Endothelial cell of umbilical vein (primary cell): ENCODE measurements around the gene SMG5. TPM values are rescaled to one million over a fixed set of nuclear protein-coding genes. Genes with fewer than 3 reads are reported as not detected.

Source experiments
- BruUV-seq: library from RNA; stranded (reverse); fragments of 400-500 nt; replicated peaks from 2 replicates; lab custom pipeline; 2021; lab: Mats Ljungman, UMichigan
- CTCF ChIA-PET: fragments of 300-600, 350-600 bp; sonication (Branson Sonifier 250); formaldehyde crosslinking; loops from one replicate; lab custom pipeline; 2021; ENCODE audit warnings: antibody characterized with exemption, inconsistent platforms; lab: Charles Lee
- POLR2A ChIA-PET: fragments of 300-600, 350-600 bp; sonication (Branson Sonifier 250); formaldehyde crosslinking; loops from one replicate; lab custom pipeline; 2021; ENCODE audit warnings: antibody characterized with exemption, inconsistent platforms; lab: Charles Lee
- DNase-seq: peaks from one replicate; pipeline ENCODE4 v3.0.0-alpha.2; 2011; ENCODE audit warnings: low read depth, low spot score
- FAIRE-seq: peaks from 2 replicates; lab custom pipeline; 2011; peaks lifted over from hg19 to GRCh38; lab: Jason Lieb, UNC
- H2AFZ ChIP-seq: 2 replicates; pipeline ENCODE4 v1.6.0; 2012; ENCODE audit warnings: low read depth, low read length, control low read depth, inconsistent platforms
- H3K27ac ChIP-seq: 2 replicates; pipeline ENCODE4 v1.5.1; 2011; ENCODE audit warnings: low read depth, mild to moderate bottlenecking, control low read depth, low read length, moderate library complexity; ENCODE audit not compliant: insufficient read depth
- H3K27me3 ChIP-seq, 2 experiments: 2 replicates each; pipeline versions ENCODE4 v1.6.0 to v1.6.1; 2011; ENCODE audit warnings: low read length in 2 of 2, mixed read lengths in 1 of 2; ENCODE audit not compliant: control insufficient read depth in 2 of 2, insufficient read depth in 2 of 2
- H3K36me3 ChIP-seq, 2 experiments: 2 replicates in 1 of 2; 3 replicates in 1 of 2; pipeline ENCODE4 v1.5.1; 2011; ENCODE audit warnings: low read length in 2 of 2, mild to moderate bottlenecking in 1 of 2, moderate library complexity in 1 of 2; ENCODE audit not compliant: control insufficient read depth in 2 of 2, insufficient read depth in 2 of 2; ENCODE audit errors: extremely low read depth in 1 of 2
- H3K4me1 ChIP-seq: 3 replicates; pipeline ENCODE4 v1.5.1; 2011; ENCODE audit warnings: mild to moderate bottlenecking, low read length; ENCODE audit not compliant: control insufficient read depth, insufficient read depth; ENCODE audit errors: extremely low read depth
- H3K4me2 ChIP-seq: 2 replicates; pipeline ENCODE4 v1.6.1; 2011; ENCODE audit warnings: low read length, control low read depth, mixed read lengths; ENCODE audit not compliant: insufficient read depth
- H3K4me3 ChIP-seq, 3 experiments: fragments of 200-600 bp in 1 of 3; sonication (generic), shearing (Covaris generic) in 1 of 3; replicated peaks in 1 of 3; 2 replicates each; pipeline ENCODE4 v1.5.1; 2011 to 2016; ENCODE audit warnings: control low read depth in 3 of 3, low read length in 3 of 3, mild to moderate bottlenecking in 2 of 3, inconsistent platforms in 1 of 3, low read depth in 1 of 3, moderate library complexity in 1 of 3; ENCODE audit not compliant: insufficient read depth in 1 of 3
- H3K79me2 ChIP-seq: 2 replicates; pipeline ENCODE4 v1.6.0; 2012; ENCODE audit warnings: low read length, inconsistent platforms; ENCODE audit not compliant: control insufficient read depth, insufficient read depth
- H3K9ac ChIP-seq: replicated peaks from 2 replicates; pipeline ENCODE3; 2011; ENCODE audit warnings: low read length, control low read depth; ENCODE audit not compliant: insufficient read depth; ENCODE audit errors: extremely low read depth
- H3K9me1 ChIP-seq: replicated peaks from 3 replicates; pipeline ENCODE4 v1.6.0; 2011; ENCODE audit warnings: mild to moderate bottlenecking, low read length; ENCODE audit not compliant: control insufficient read depth, insufficient read depth; ENCODE audit errors: extremely low read depth
- H3K9me3 ChIP-seq: replicated peaks from 2 replicates; pipeline ENCODE4 v1.5.1; 2012; ENCODE audit warnings: low read length, inconsistent platforms; ENCODE audit not compliant: control insufficient read depth, insufficient read depth
- H4K20me1 ChIP-seq: replicated peaks from 2 replicates; pipeline ENCODE3; 2011; ENCODE audit warnings: mild to moderate bottlenecking, low read length; ENCODE audit not compliant: control insufficient read depth, insufficient read depth; ENCODE audit errors: extremely low read depth
- EZH2 ChIP-seq: IDR thresholded peaks from 2 replicates; pipeline ENCODE4 v1.6.1; 2012; ENCODE audit warnings: borderline replicate concordance, low read depth, mild to moderate bottlenecking, moderate library complexity, low read length, inconsistent platforms; ENCODE audit not compliant: severe bottlenecking
- GATA2 ChIP-seq: IDR thresholded peaks from 2 replicates; pipeline ENCODE4 v1.7.0; 2011; ENCODE audit warnings: low read depth, mild to moderate bottlenecking, moderate library complexity, mixed read lengths, low read length; ENCODE audit not compliant: insufficient read length, insufficient read depth
- MYC ChIP-seq: IDR thresholded peaks from one replicate; pipeline ENCODE4 v1.6.1; 2011; ENCODE audit warnings: mild to moderate bottlenecking, low read depth, low read length
- POLR2A ChIP-seq: IDR thresholded peaks from 2 replicates; pipeline ENCODE4 v1.6.1; 2012; ENCODE audit warnings: low read depth, mild to moderate bottlenecking, control low read depth, low read length
- POLR2AphosphoS5 ChIP-seq: IDR thresholded peaks from 2 replicates; pipeline ENCODE4 v1.6.1; 2012; ENCODE audit warnings: low read depth, mild to moderate bottlenecking, control low read depth, low read length, moderate library complexity; ENCODE audit not compliant: insufficient read depth
- dilution Hi-C: fragments of 300-500 bp; cut with MboI; formaldehyde crosslinking; loops from one replicate; pipeline ENCODE4 v1.15.0; 2019; ENCODE audit warnings: low sequenced_read_pairs; ENCODE audit not compliant: extremely low pct_ligation_motif_present
- intact Hi-C: fragments of 100-400 bp; cut with micrococcal nuclease; formaldehyde crosslinking; loops from one replicate; pipeline ENCODE4 v1.10.0; 2022
- polyA plus RNA-seq, 4 experiments: library from polyadenylated mRNA; depleted of rRNA in 3 of 4; stranded (reverse) in 3 of 4; unstranded in 1 of 4; fragments of >200 nt; gene quantifications; 2 replicates each; pipeline versions ENCODE4 v1.2.1 to v1.2.3, GENCODE V29; 2011 to 2012; ENCODE audit warnings: missing spikeins in 1 of 4
- total RNA-seq: library from RNA; stranded (reverse); gene quantifications from 2 replicates; pipeline ENCODE4 v1.2.3, GENCODE V29; 2021
- TF ChIP-seq, protein P1 (sequence below), 2 donors: IDR thresholded peaks; 1 replicate in 1 of 2; 2 replicates in 1 of 2; pipeline ENCODE4 v1.5.1; 2011; ENCODE audit warnings: low read length in 2 of 2, mild to moderate bottlenecking in 2 of 2, moderate library complexity in 2 of 2, control low read depth in 1 of 2, inconsistent platforms in 1 of 2, low read depth in 1 of 2; ENCODE audit not compliant: insufficient read depth in 1 of 2; ENCODE audit errors: extremely low read depth in 1 of 2
- TF ChIP-seq, protein P2 (sequence below): IDR thresholded peaks from 2 replicates; pipeline ENCODE4 v1.6.1; 2011; ENCODE audit not compliant: insufficient read depth, insufficient read length

The SMG5 gene
- total and polyA plus RNA-seq, 2 donors (not counting 3 experiments of a cell fraction or from before 2014, with no cell fraction given): 37.4 to 82.6 TPM

DNA sequence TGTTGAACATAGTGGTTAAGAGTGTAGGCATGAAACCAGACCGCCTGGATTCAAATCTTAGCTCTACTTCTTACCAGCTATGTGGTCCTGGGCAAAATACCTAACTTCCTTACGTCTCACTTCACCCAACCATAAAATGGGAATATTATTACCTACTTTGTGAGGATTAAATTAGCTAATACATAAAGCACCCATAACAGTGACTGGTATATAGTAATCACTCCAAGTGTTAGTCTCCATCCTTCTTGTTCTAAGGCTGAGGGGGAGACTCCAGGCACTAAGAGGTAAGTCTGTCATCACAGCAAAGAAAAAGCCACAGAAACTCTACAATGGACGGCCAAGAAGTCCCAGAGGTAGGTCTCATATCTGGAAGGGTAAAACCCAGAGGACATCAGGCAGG is 2.8 kb downstream of the SMG5 start:
- Histone ChIP-seq H3K27me3 (no peaks in the 10 kb centered on the region), H3K4me2 (no peak overlapping the region), H3K27ac (no peak overlapping the region), H3K9me1 (no peaks in the 10 kb centered on the region), H3K79me2 (peaks cover 46% of the 10 kb centered on the region), H3K9ac (no peak overlapping the region), H2AFZ (no peak overlapping the region), H3K9me3 (no peaks in the 10 kb centered on the region), H3K4me3 (no peak overlapping the region), H4K20me1 (peaks cover 2% of the 10 kb centered on the region), H3K36me3 (peaks cover 8 to 22% of the 10 kb centered on the region in 2 experiments), H3K4me1 (peaks cover 14% of the 10 kb centered on the region)
- dilution Hi-C loops (no loop called here), intact Hi-C loops (no loop called here)
- CTCF ChIA-PET: interaction anchor here (1.2 to 1.6 kb wide), 3 partner anchors 11 to 25 kb away, joined by 3 to 5 read pairs (median 3); no protein-coding TSS in a partner anchor
- FAIRE-seq (no peak), DNase-seq (no peak)
- POLR2A ChIA-PET: no interaction called here
- no peak for TF ChIP-seq GATA2
- TF ChIP-seq EZH2: no peak
- TF ChIP-seq POLR2A: no peak
- TF ChIP-seq, protein P1, sequence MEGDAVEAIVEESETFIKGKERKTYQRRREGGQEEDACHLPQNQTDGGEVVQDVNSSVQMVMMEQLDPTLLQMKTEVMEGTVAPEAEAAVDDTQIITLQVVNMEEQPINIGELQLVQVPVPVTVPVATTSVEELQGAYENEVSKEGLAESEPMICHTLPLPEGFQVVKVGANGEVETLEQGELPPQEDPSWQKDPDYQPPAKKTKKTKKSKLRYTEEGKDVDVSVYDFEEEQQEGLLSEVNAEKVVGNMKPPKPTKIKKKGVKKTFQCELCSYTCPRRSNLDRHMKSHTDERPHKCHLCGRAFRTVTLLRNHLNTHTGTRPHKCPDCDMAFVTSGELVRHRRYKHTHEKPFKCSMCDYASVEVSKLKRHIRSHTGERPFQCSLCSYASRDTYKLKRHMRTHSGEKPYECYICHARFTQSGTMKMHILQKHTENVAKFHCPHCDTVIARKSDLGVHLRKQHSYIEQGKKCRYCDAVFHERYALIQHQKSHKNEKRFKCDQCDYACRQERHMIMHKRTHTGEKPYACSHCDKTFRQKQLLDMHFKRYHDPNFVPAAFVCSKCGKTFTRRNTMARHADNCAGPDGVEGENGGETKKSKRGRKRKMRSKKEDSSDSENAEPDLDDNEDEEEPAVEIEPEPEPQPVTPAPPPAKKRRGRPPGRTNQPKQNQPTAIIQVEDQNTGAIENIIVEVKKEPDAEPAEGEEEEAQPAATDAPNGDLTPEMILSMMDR (IDR thresholded peaks at IDR 0.05; ENCODE audit: extremely low read depth in 1 of 2, insufficient read depth in 1 of 2, low read depth in 1 of 2, low read length in 2 of 2): no peak
- TF ChIP-seq, protein P2, sequence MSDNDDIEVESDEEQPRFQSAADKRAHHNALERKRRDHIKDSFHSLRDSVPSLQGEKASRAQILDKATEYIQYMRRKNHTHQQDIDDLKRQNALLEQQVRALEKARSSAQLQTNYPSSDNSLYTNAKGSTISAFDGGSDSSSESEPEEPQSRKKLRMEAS: no peak
- TF ChIP-seq POLR2AphosphoS5: no peak
- no peak for TF ChIP-seq MYC
- BruUV-seq: no TSS peak
